Peyer's patch (tissue), 4 donors: Measurements from ENCODE around the gene TMEM218.

Experiments
- POLR2A ChIP-seq, 2 donors: fragments of 450-650 bp; IDR thresholded peaks; one replicate each; pipeline ENCODE4 v1.5.1; 2017; ENCODE audit warnings: antibody characterized with exemption in 2 of 2, mild to moderate bottlenecking in 2 of 2, moderate library complexity in 2 of 2
- TF ChIP-seq, protein P1 (sequence below), 6 experiments: fragments of 450-650 bp in 4 of 6; fragments of 200-600 bp in 2 of 6; sonication (generic) in 1 of 6; IDR thresholded peaks; one replicate each; pipeline ENCODE4 v1.5.1; 2017 to 2019; ENCODE audit warnings: antibody characterized with exemption in 6 of 6, mild to moderate bottlenecking in 3 of 6, moderate library complexity in 1 of 6

DNA sequence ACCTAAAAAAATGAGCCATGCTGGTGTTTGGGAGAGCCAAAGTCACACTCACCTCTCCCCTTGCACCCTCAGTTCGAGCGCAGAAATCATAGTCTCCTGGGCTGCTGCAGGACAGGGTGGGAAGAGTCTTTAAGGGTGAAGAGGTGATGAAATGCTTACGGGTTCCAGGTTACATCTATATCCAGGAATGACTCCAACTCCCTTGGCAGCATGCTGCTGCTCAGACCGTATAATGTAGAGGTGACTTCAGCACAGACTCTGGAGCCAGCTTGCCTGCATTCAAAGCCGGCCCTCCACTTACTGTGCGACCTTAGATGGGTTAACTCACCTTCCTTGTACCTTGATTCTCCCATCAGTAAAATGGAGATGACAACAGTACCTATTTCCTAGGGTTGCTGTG is 35.9 kb upstream of the TMEM218 start:
- TF ChIP-seq, protein P1, sequence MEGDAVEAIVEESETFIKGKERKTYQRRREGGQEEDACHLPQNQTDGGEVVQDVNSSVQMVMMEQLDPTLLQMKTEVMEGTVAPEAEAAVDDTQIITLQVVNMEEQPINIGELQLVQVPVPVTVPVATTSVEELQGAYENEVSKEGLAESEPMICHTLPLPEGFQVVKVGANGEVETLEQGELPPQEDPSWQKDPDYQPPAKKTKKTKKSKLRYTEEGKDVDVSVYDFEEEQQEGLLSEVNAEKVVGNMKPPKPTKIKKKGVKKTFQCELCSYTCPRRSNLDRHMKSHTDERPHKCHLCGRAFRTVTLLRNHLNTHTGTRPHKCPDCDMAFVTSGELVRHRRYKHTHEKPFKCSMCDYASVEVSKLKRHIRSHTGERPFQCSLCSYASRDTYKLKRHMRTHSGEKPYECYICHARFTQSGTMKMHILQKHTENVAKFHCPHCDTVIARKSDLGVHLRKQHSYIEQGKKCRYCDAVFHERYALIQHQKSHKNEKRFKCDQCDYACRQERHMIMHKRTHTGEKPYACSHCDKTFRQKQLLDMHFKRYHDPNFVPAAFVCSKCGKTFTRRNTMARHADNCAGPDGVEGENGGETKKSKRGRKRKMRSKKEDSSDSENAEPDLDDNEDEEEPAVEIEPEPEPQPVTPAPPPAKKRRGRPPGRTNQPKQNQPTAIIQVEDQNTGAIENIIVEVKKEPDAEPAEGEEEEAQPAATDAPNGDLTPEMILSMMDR (IDR thresholded peaks at IDR 0.05), result no peak
- no peak for TF ChIP-seq POLR2A (IDR thresholded peaks at IDR 0.05)
